ENCODE data around the gene ZNF616. TPM values are rescaled to one million over a fixed set of nuclear protein-coding genes. Genes with fewer than 3 reads are reported as not detected.

The ZNF616 gene
- total RNA-seq, 2 donors from 2014 or later: 2.4 to 3.3 TPM

DNA sequence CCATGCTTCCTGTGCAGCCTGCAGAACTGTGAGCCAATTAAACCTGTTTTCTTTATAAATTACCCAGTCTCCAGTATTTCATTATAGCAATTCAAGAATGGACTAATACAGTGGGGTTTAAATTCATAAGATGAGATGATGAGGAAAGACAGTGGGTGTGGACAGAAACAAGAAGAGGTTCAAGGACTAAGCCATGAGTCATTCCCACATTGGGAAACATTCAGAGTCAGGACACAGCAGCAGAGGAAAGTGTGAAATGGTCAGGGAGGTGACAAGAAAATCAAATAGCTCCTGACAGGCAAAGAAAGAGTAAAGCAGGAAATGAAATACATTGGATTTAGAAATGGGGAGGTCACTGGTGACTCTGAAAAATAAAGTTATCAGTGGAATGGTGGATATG lies 53.3 kb downstream of the ZNF616 start:
- Histone ChIP-seq H3K36me3 (peaks cover 59% of the 10 kb centered on the region), H3K4me3 (no peak overlapping the region), H3K9me3 (no peaks in the 10 kb centered on the region), H3K27me3 (no peaks in the 10 kb centered on the region), H3K4me1 (no peaks in the 10 kb centered on the region), H3K27ac (no peak overlapping the region)
- DNase-seq (ENCODE audit: low spot score): no peak
- TF ChIP-seq, protein P1, sequence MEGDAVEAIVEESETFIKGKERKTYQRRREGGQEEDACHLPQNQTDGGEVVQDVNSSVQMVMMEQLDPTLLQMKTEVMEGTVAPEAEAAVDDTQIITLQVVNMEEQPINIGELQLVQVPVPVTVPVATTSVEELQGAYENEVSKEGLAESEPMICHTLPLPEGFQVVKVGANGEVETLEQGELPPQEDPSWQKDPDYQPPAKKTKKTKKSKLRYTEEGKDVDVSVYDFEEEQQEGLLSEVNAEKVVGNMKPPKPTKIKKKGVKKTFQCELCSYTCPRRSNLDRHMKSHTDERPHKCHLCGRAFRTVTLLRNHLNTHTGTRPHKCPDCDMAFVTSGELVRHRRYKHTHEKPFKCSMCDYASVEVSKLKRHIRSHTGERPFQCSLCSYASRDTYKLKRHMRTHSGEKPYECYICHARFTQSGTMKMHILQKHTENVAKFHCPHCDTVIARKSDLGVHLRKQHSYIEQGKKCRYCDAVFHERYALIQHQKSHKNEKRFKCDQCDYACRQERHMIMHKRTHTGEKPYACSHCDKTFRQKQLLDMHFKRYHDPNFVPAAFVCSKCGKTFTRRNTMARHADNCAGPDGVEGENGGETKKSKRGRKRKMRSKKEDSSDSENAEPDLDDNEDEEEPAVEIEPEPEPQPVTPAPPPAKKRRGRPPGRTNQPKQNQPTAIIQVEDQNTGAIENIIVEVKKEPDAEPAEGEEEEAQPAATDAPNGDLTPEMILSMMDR (IDR thresholded peaks at IDR 0.05): no peak

DNA sequence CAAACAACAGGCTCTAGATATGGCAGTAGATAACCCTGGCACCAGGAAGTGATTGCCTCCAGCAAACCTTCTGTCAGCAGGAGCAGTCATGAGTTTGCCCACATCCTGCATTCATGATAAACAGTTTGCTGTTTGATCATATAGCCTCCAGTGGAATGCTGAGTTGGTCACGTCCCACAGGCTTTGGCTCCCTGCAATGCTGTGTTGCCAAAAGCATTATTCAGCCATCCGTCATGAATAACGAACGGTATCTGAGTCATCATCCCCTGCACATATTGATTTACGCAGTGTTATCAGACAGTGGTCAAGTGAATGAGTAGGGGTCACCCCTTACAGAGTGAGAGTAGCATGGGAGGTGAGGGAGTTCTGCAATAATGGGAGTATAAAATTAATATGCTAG lies 69.2 kb downstream of the ZNF616 start:
- no peak overlapping the region for H3K27ac ChIP-seq
- no peak for DNase-seq (ENCODE audit: low spot score)
- H3K4me1 ChIP-seq: no peaks in the 10 kb centered on the region
- TF ChIP-seq, protein P1 (IDR thresholded peaks at IDR 0.05): no peak
- peaks cover 96% of the 10 kb centered on the region for H3K36me3 ChIP-seq
- no peaks in the 10 kb centered on the region for H3K27me3 ChIP-seq
- H3K4me3 ChIP-seq: no peak overlapping the region
- H3K9me3 ChIP-seq: peaks cover 13 to 92% of the 10 kb centered on the region in 2 donors

DNA sequence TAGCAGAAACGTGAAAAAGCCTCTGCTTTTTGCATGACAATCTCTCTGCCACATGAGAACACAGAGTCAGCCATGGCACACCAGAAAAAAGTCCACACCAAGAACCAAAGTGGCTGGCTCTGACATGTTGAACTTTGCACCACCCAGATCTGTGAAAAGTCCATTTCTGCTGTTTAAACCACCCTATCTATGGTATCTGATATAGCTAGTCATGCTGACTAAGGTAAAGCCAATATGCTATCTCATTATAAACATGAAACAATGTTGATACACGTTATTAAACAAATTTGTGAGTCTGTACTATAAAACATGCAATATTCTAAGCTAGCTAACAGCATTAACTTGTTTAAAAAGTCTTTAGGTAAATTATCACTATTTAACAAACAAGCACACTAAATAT lies 70.1 kb downstream of the ZNF616 start:
- Histone ChIP-seq H3K9me3 (peaks cover 16 to 99% of the 10 kb centered on the region in 2 donors), H3K36me3 (peaks cover 94% of the 10 kb centered on the region), H3K27me3 (no peaks in the 10 kb centered on the region), H3K4me1 (no peaks in the 10 kb centered on the region), H3K4me3 (no peak overlapping the region), H3K27ac (no peak overlapping the region)
- DNase-seq (ENCODE audit: low spot score): no peak
- TF ChIP-seq, protein P1 (IDR thresholded peaks at IDR 0.05): no peak

DNA sequence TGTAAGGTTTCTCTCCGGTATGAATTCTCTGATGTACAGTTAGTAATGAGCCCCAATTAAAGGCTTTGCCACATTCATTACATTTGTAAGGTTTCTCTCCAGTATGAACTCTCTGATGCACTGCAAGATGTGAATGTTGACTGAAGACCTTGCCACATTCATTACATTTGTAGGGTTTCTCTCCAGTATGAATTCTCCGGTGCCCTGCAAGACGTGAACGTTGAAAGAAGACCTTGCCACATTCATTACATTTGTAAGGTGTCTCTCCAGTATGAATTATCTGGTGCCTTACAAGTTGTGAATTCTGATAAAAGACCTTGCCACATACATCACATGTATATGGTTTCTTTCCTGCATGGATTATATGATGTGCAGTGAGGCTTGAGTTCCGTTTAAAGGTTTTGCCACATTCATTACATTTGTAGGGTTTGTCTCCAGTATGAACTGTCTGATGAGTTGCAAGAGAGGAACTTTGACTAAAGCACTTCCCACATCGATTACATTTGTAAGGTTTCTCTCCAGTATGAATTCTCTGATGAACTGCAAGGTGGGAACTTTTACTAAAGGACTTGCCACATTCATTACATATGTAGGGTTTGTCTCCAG lies 73.4 kb downstream of the ZNF616 start:
- peaks cover 80% of the 10 kb centered on the region for H3K36me3 ChIP-seq
- H3K9me3 ChIP-seq: peaks cover 16 to 95% of the 10 kb centered on the region in 2 donors
- TF ChIP-seq, protein P1 (IDR thresholded peaks at IDR 0.05): no peak

DNA sequence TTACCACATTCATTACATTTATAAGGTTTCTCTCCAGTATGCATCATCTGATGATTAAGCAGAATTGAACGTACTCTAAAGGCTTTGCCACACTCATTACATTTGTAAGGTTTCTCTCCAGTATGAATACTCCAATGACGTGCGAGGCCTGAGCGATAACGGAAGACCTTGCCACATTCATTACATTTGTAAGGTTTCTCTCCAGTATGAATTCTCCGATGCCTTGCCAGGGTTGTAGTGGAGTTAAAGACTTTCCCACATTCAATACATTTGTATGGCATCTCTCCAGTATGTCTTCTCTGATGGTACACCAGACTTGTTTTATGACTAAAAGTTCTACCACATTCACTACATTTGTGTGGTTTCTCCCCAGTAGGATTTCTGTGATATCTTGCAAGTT lies 74.3 kb downstream of the ZNF616 start:
- Histone ChIP-seq H3K27me3 (no peaks in the 10 kb centered on the region), H3K4me3 (no peak overlapping the region), H3K4me1 (no peaks in the 10 kb centered on the region), H3K9me3 (peaks cover 16 to 94% of the 10 kb centered on the region in 2 donors), H3K27ac (no peak overlapping the region), H3K36me3 (peaks cover 70% of the 10 kb centered on the region)
- TF ChIP-seq, protein P1 (IDR thresholded peaks at IDR 0.05): no peak
- no peak for DNase-seq (ENCODE audit: low spot score)

More for the DNA sequence above, 73.4 kb downstream of the ZNF616 start:
- Histone ChIP-seq H3K27me3 (no peaks in the 10 kb centered on the region), H3K4me1 (no peaks in the 10 kb centered on the region), H3K4me3 (no peak overlapping the region), H3K27ac (no peak overlapping the region)
- DNase-seq (ENCODE audit: low spot score): no peak

Other genes starting within 250 kb of the ZNF616 start
- gene ZNF649, start 234.9 kb downstream of the ZNF616 start, total RNA-seq: 1 to 10 TPM; 7.2 to 7.4 TPM
- 1 to 10 TPM; 4.1 to 5.2 TPM for gene ZNF613, start 212.5 kb downstream of the ZNF616 start, total RNA-seq
- gene ZNF350, start 153.1 kb downstream of the ZNF616 start, total RNA-seq: 1 to 10 TPM; 5.7 to 6.5 TPM
- 10 to 100 TPM; 10.4 to 10.8 TPM for gene ZNF615, start 131.7 kb downstream of the ZNF616 start, total RNA-seq
- gene ZNF614, start 111.6 kb downstream of the ZNF616 start, total RNA-seq: 1 to 10 TPM; 6.5 to 6.6 TPM
- 1 to 10 TPM; 5.4 to 8.6 TPM for gene ZNF432, start 91.1 kb downstream of the ZNF616 start, total RNA-seq
- gene ZNF841, start 44.2 kb downstream of the ZNF616 start, total RNA-seq: 10 to 100 TPM in 1 of 2 donors, 1 to 10 TPM in 1; 4.8 to 11.0 TPM
- 1 to 10 TPM; 2.2 to 7.6 TPM for gene ZNF836, start 31.7 kb upstream of the ZNF616 start, total RNA-seq
- 100 to 1,000 TPM; 284 to 322 TPM for gene PPP2R1A, start 50.1 kb upstream of the ZNF616 start, total RNA-seq
- 1 to 10 TPM; 4.1 to 5.0 TPM for gene ZNF766, start 129.6 kb upstream of the ZNF616 start, total RNA-seq
- gene ZNF480, start 157.2 kb upstream of the ZNF616 start, total RNA-seq: 1 to 10 TPM; 8.6 to 9.2 TPM
- gene ZNF610, start 196.3 kb upstream of the ZNF616 start, total RNA-seq: 1 to 10 TPM; 1.9 to 7.1 TPM
- gene ZNF880, start 230.0 kb upstream of the ZNF616 start, total RNA-seq: 10 to 100 TPM; 19.6 to 20.5 TPM

Data from right atrium auricular region (tissue), 2 donors.